Activated B cell treated with CpG ODN at 0.5 μM for 24 hours (primary cell): ENCODE data around the gene SESN2. TPM values are rescaled to one million over a fixed set of nuclear protein-coding genes. Genes with fewer than 3 reads are reported as not detected.

Source experiments
- ATAC-seq: fragments of 200-7000 bp; cut with Tn5 transposase; one replicate; pipeline ENCODE4 v1.10.0; 2021; ENCODE audit warnings: low read depth, mild to moderate bottlenecking, moderate library complexity
- CTCF ChIA-PET: fragments of 350-600 bp; sonication (Branson Sonifier 250); formaldehyde crosslinking; loops from one replicate; lab custom pipeline; 2021; ENCODE audit warnings: antibody characterized with exemption; lab: Charles Lee
- POLR2A ChIA-PET: fragments of 350-600 bp; sonication (Branson Sonifier 250); formaldehyde crosslinking; loops from one replicate; lab custom pipeline; 2021; ENCODE audit warnings: antibody characterized with exemption; lab: Charles Lee
- DNase-seq: peaks from one replicate; pipeline ENCODE4 v3.0.0; 2022
- H3K27ac Mint-ChIP-seq: one replicate; pipeline ENCODE4 v1.8.0; 2020; ENCODE audit warnings: mixed read lengths
- H3K27me3 Mint-ChIP-seq: one replicate; pipeline ENCODE4 v1.8.0; 2021; ENCODE audit warnings: mixed read lengths
- H3K36me3 Mint-ChIP-seq: one replicate; pipeline ENCODE4 v1.8.0; 2021; ENCODE audit warnings: low read depth, mixed read lengths
- H3K4me1 Mint-ChIP-seq: one replicate; pipeline ENCODE4 v1.8.0; 2021; ENCODE audit warnings: mixed read lengths
- H3K4me3 Mint-ChIP-seq: one replicate; pipeline ENCODE4 v1.8.0; 2020; ENCODE audit warnings: mild to moderate bottlenecking, mixed read lengths
- H3K9me3 Mint-ChIP-seq: one replicate; pipeline ENCODE4 v1.8.0; 2020; ENCODE audit warnings: mixed read lengths
- CTCF ChIP-seq: fragments of 200-600 bp; IDR thresholded peaks from one replicate; pipeline ENCODE4 v1.8.0; 2022; ENCODE audit warnings: antibody characterized with exemption, mild to moderate bottlenecking
- intact Hi-C: fragments of 100-400 bp; cut with micrococcal nuclease; formaldehyde crosslinking; loops from one replicate; pipeline ENCODE4 v1.15.1; 2024
- total RNA-seq: library from RNA; stranded (reverse); gene quantifications from 2 replicates; pipeline ENCODE4 v1.2.3, GENCODE V29; 2022

SESN2 gene
- total RNA-seq, 1 donor from 2014 or later: 19.8 TPM

GRCh38 chr1:28258628-28259251 is 578 bp upstream of the SESN2 start:
- POLR2A ChIA-PET: interaction anchor here (0.8 to 5.1 kb wide), 9 partner anchors 9 to 249 kb away, joined by 3 to 79 read pairs (median 7); partner anchors contain the start of genes ATP5IF1, MED18 and RCC1
- no peak for ATAC-seq
- no peak for DNase-seq
- Mint-ChIP-seq H3K4me3 (peak overlapping the region; percentile 82), H3K4me1 (peaks cover 23% of the 10 kb centered on the region), H3K36me3 (no peaks in the 10 kb centered on the region), H3K27ac (peak overlapping the region; percentile 79), H3K27me3 (peaks cover 6% of the 10 kb centered on the region), H3K9me3 (no peaks in the 10 kb centered on the region)
- no peak for TF ChIP-seq CTCF
- CTCF ChIA-PET: interaction anchor here (0.7 to 1.2 kb wide), 2 partner anchors 10 to 101 kb away, joined by 4 to 17 read pairs; no protein-coding TSS in a partner anchor
- intact Hi-C loops: loop anchor here (1.0 to 2.0 kb wide), 5 partner anchors 10 to 385 kb away; partner anchors contain the start of genes MED18 and TAF12

DNA sequence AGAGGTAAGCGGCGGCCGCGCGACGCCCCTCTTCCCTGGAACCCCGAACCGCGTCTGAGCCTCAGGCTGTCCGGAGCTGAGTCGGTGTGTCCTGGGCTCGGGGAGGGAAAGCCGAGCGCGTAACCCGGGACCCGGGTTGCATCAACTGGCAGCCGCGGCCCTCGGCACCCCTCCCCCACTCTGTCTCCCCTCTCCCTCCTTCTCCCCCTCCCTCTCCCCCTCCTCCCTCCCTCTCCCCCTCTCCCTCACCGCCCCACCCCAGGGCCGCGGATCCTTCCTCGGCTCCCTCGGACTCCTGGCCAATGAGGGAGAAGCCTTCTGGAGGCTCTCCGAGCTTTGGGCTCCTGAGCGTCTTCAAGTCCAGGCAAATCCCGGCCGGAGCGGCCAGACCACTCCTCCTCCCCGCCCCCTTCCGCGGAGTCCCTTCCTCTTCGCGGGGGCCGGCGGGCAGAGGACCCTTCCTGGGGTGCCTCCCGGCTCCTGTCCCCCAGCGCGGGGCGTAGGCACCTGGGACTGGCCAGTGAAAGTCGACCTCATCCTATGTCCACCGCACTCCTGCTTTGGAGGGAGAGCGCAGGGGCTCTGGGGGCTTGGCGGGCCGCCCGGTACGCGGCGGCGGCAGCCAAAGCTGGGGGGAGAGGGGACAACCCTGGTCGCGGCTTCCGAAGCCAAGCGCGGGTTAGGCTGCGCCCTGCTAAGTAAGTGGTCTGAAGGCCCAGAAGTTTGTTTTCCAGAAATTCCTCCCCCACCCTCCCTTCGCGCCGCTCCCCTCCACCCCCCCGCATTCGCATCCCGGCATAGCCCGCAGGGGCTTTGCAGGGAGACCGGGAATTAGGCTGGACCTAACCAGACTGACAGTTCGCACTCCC is 850 bp downstream of the SESN2 start:
- no peaks in the 10 kb centered on the region for H3K36me3 Mint-ChIP-seq

GRCh38 chr1:28260803-28261174 is 1.5 kb downstream of the SESN2 start:
- no peak for TF ChIP-seq CTCF
- CTCF ChIA-PET: interaction anchor here (1.5 to 2.3 kb wide), 2 partner anchors 12 to 99 kb away, joined by 3 to 8 read pairs; no protein-coding TSS in a partner anchor
- DNase-seq (no peak), ATAC-seq (no peak)
- intact Hi-C loops: no loop called here
- POLR2A ChIA-PET: interaction anchor here (2.6 to 5.1 kb wide), 5 partner anchors 11 to 320 kb away, joined by 16 to 79 read pairs (median 35); partner anchors contain the start of genes ATP5IF1 and MED18
- Mint-ChIP-seq H3K27me3 (peaks cover 6% of the 10 kb centered on the region), H3K4me3 (peak overlapping the region; percentile 82), H3K4me1 (peaks cover 23% of the 10 kb centered on the region), H3K9me3 (no peaks in the 10 kb centered on the region), H3K36me3 (no peaks in the 10 kb centered on the region), H3K27ac (peak overlapping the region; percentile 18)

More for the DNA sequence above, 850 bp downstream of the SESN2 start:
- Mint-ChIP-seq H3K4me3 (peak overlapping the region; percentile 82), H3K27me3 (peaks cover 6% of the 10 kb centered on the region), H3K9me3 (no peaks in the 10 kb centered on the region), H3K4me1 (peaks cover 23% of the 10 kb centered on the region), H3K27ac (peak overlapping the region; percentile 18)
- intact Hi-C loops: loop anchor here (1.0 to 2.0 kb wide), 5 partner anchors 12 to 383 kb away; partner anchors contain the start of genes MED18 and TAF12
- TF ChIP-seq CTCF: no peak
- peak; percentile 33 for DNase-seq
- POLR2A ChIA-PET: interaction anchor here (0.6 to 5.1 kb wide), 17 partner anchors 11 to 557 kb away, joined by 3 to 79 read pairs (median 5); partner anchors contain the start of genes ATP5IF1, DNAJC8, MED18 and PHACTR4
- CTCF ChIA-PET: interaction anchor here (0.9 to 2.3 kb wide), 3 partner anchors 11 to 100 kb away, joined by 3 to 8 read pairs (median 4); no protein-coding TSS in a partner anchor
- no peak for ATAC-seq

DNA sequence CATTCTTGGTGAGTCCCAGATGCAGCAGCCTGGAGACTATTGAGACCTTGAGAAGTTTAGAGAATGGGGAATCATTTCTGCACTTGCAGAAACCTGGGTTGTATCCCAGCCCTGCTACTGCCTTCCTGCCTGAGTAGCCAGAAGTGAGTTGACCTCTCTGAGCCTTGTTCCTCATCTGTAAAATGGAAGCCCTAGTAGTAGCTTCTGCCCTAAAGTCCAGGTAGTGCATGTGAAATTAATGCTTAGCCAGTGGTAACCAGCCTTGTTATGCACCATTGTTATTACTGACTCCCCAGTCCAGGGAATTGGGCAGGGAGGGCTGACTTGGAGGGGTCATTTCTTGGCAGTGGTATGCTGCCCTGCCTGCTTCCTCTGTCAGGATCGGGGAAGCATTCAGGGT is 5.6 kb downstream of the SESN2 start:
- Mint-ChIP-seq H3K4me3 (no peak overlapping the region), H3K9me3 (no peaks in the 10 kb centered on the region), H3K27ac (no peak overlapping the region), H3K4me1 (peaks cover 10% of the 10 kb centered on the region), H3K36me3 (peaks cover 4% of the 10 kb centered on the region), H3K27me3 (peaks cover 2% of the 10 kb centered on the region)
- DNase-seq (no peak), ATAC-seq (no peak)
- ChIA-PET POLR2A (interaction anchor here (1.0 to 1.1 kb wide), 2 partner anchors 16 to 21 kb away, joined by 3 to 4 read pairs; no protein-coding TSS in a partner anchor), CTCF (no interaction called here)
- intact Hi-C loops: no loop called here
- no peak for TF ChIP-seq CTCF
